Activated CD4-positive, alpha-beta T cell treated with anti-CD3 and anti-CD28 coated beads for 48 hours (primary cell): ENCODE measurements around the gene AP1S3.

ENCODE experiments used
- DNase-seq: peaks from one replicate; pipeline ENCODE4 v3.0.0-alpha.2; 2020

AP1S3 gene

GRCh38 chr2:223758131-223758840 lies 79.1 kb downstream of the AP1S3 start:
- DNase-seq: no peak

GRCh38 chr2:223753940-223754339 lies 83.4 kb downstream of the AP1S3 start:
- no peak for DNase-seq

DNA sequence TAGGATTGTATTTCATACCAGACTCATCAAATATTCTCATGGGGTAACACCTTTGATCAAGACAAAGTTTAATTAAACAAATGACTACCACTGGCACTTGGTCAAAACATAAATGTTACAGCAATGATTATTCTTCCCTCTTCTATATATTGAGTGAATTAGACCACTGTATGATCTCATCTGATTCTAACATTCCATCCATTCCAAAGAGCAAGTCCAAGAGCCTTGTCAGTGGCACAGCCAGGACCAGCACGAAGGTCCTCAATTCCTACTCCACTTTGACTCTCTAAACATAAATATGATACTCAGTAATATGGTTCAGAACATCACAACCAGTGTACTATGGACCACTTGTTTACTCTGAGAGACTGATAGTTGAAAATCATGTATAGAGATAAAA lies 86.4 kb downstream of the AP1S3 start:
- no peak for DNase-seq

DNA sequence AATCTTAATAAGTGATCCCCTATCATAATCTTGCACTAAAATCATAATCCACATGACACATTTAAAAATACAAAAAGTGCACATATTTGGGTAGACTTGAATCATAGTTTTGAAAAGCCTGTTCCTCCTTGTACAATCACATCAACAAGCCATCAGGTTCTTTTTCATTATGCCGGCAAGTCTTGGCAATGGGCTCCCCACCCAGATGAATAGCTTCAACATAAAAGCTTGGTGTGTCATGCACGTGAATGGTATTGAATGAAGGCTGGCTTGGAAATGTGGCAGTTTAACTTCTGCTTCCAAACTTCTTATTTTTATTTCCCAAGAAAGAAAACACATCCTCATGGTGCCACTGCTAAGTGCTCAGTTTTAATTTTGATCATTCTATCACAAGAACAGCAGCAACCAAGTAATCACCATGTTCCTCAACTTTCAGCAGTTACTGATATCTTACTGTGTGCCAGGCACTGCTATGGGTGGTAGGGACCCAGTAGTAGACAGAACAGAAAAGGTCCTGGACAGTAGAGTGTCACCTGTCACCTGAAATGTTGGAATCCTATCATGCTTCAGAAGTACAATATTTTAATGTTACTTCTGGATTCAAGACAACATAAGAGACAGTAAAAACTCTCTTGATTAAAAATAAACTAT lies 89.9 kb downstream of the AP1S3 start:
- no peak for DNase-seq

GRCh38 chr2:223746611-223747010 lies 90.8 kb downstream of the AP1S3 start:
- no peak for DNase-seq

DNA sequence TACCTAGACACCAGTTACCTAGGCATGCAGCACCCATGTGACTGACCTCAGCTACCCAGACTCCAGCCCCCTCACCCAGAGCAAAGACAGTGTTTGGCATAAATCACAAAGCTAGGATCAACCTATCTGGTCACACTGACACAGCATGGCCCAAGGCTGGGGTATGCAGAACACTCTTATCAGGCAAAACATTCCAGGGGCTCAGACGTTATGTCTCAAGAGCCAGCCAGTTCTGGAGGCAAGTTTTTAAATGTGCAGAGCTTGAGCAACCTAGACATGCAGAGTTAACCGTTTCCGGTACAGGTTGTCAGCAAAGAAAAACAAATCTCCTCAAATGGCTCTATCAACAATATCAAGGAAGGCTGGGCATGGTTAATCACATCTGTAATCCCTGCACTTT lies 92.8 kb downstream of the AP1S3 start:
- DNase-seq: no peak

GRCh38 chr2:223740679-223741078 lies 96.7 kb downstream of the AP1S3 start:
- DNase-seq: no peak

DNA sequence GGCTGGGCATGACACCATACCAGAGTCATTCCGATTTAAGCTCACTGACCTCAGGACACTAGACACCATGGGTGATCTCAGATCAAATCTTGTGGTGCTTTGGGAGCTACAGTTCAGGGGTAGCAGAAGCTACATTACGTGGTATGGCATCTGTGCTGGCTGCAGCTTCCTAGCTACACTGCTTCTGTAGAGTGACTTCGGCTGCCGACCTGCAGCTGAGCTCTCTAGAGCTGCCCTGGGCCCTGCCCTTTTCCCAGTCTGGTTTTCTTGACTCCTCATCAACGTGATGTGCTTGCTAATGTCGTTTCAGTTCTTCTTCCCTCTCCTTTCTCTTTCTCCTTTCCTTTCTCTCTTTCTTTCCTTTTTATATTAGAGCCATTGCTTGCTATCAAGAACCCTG lies 100.2 kb downstream of the AP1S3 start:
- no peak for DNase-seq

DNA sequence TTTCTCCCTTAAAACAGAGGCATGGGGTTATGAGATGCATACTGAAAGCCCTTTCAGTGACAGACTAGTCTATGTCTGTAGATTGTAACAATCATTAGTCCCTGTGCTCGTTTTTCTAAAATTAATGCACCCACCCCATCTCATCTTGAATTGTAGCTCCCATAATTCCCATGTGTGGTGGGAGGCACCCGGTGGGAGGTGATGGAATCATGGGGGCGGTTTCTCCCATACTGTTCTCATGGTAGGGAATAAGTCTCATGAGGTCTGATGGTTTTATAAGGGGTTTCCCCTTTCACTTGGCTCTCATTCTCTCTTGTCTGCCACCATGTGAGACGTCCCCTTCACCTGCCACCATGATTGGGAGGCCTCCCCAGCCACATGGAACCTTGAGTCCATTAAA lies 100.9 kb downstream of the AP1S3 start:
- no peak for DNase-seq

GRCh38 chr2:223735659-223736244 lies 101.6 kb downstream of the AP1S3 start:
- DNase-seq: no peak

- no peak for DNase-seq
Observed at GRCh38 chr2:223735035-223735640, 102.2 kb downstream of the AP1S3 start.

GRCh38 chr2:223734346-223734745 lies 103.0 kb downstream of the AP1S3 start:
- no peak for DNase-seq

GRCh38 chr2:223732346-223732745 lies 105.0 kb downstream of the AP1S3 start:
- DNase-seq: no peak

- no peak for DNase-seq
Observed at GRCh38 chr2:223731503-223731902, 105.9 kb downstream of the AP1S3 start.

- no peak for DNase-seq
Observed at GRCh38 chr2:223729781-223730180, 107.6 kb downstream of the AP1S3 start.

- peak; percentile 20 for DNase-seq
Observed at GRCh38 chr2:223727562-223727961, 109.8 kb downstream of the AP1S3 start.

DNA sequence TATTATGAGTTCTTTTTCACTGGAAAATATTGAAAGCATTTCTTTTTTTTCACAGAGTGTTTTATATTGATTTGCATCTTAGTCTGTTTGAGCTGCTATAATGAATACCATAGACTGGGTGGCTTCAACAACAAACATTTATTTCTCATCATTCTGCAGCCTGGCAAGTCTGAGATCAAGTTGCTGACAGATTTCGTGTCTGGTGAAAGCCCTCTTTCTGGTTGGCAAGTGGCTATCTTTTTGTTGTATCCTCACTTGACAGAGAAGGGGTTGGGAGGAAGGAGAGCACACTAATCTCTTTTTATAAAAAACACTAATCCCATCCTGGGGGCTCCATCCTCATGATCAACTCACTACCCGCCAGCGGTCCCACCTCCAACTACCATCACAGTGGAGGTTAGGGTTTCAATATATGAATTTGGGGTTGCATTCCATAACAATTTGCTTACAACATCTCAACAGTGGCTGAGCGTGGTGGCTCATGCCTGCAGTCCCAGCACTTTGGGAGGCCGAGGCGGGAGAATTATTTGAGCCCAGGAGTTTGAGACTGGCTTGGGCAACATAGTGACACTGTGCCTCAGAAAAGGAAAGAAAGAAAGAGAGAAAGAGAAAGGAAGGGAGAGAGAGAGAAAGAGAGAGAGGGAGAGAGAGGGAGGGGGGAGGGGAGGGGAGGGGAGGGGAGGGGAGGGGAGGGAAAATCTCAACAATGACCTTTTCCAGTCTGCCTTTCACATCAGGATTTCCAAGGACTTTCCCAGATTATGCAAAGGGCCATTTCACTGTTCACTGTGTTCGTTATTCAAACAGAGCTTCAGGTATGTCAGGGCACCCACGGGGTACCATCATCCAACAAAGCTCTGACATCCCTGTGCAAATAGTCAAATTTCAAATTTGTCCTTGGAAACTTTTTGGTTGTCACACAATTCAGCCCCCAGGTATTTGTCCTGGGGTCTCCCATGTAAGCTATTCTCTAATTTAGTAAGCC lies 111.1 kb downstream of the AP1S3 start:
- DNase-seq: no peak

- DNase-seq: no peak
Observed at GRCh38 chr2:223725494-223725893, 111.9 kb downstream of the AP1S3 start.

DNA sequence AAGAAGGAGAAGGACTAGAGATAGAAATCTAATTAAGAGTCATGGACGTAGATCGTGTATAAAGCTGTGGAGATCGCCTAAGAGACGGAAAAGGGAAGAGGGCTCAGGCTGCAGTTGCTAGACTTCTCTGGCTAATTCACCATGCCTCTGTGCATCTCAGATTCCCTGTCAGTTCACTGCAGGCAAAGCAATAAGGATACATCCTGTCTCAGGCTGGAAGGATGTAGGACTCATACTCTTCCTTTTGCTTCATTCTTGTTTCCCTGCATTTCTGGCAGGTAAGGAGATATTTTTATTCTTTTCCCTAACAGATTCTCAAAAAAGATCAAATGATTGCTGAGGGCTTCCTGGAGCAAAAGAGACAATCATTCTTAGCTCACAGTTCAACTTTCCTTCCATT lies 112.5 kb downstream of the AP1S3 start:
- no peak for DNase-seq

DNA sequence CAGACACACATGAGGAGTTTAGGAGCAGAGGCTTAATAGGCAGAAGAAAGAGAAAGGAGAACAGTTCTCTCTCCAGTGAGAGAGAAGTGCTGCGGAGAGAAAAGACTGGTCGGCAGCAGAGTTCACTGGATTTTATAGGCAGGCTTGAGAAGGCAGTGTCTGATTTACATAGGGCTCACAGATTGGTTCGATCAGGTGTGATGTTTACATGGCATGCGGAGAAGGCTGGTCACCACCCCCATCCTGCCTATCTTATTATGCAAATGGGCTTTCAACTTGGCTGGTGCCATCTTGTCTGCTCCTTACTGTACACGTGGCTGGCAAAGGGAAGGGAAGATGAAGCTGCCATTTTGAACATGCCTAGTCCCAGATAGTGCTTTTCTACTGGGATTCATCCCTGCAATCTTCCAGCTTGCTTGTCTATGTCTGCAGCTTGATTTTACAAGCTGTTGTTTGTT lies 113.4 kb downstream of the AP1S3 start:
- DNase-seq: no peak

GRCh38 chr2:223722226-223722625 lies 115.2 kb downstream of the AP1S3 start:
- DNase-seq: no peak

DNA sequence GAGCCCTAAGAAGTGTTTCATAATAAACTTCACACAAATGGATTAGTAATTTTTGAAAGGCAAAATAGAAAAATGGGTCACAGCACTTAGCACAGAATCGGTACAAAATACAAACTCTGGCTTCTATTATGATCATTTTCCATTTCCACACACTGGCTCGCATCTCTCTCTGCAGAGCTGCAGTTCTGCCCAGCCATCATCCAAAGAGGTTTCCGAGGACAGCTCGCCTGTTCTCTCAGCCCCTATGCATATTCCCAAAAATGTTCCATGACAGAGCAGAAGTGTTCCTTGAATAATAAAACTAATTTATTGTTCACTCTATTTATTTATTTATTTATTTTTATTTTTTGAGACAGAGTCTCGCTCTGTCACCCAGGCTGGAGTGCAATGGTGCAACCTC lies 115.6 kb downstream of the AP1S3 start:
- no peak for DNase-seq

- no peak for DNase-seq
Observed at GRCh38 chr2:223720367-223720766, 117.0 kb downstream of the AP1S3 start.
